Measurements from ENCODE around the gene WDR37.

The WDR37 gene

DNA sequence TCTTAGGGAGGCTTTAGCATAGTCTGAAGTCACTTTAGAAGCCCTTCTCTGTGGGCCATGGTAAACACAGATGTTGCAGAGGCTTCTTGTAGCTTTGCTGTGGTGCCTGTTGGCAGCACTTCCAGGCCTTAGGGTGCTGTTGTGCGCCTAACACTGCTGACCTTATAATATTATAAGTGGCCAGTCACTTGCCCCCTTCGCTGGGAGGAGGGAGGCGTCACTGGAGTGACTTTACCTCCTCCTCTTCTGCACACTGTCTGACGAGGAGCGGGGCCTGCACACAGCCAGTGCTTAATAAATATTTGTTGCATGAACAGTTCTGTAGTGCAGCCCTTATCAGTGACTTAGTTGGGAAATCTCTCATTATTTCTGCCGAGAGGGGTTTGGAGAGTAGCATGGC, 63.3 kb downstream of the WDR37 start:
- H3K4me3 ChIP-seq (ENCODE audit: low read depth in 1 of 2, low read length in 2 of 2): no peak overlapping the region
- no peaks in the 10 kb centered on the region for H3K9me3 ChIP-seq (ENCODE audit: control insufficient read depth in 1 of 2, low read length in 2 of 2)
- H3K4me1 ChIP-seq (ENCODE audit: control insufficient read depth in 1 of 2, insufficient read depth in 2 of 2, low read length in 2 of 2): no peaks in the 10 kb centered on the region
- H3K36me3 ChIP-seq (ENCODE audit: control insufficient read depth in 1 of 2, insufficient read depth in 2 of 2, low read length in 2 of 2): peaks cover 52 to 83% of the 10 kb centered on the region in 2 donors
- no peaks in the 10 kb centered on the region for H3K27me3 ChIP-seq (ENCODE audit: low read depth, low read length)
- H3K27ac ChIP-seq (ENCODE audit: low read length): no peak overlapping the region

DNA sequence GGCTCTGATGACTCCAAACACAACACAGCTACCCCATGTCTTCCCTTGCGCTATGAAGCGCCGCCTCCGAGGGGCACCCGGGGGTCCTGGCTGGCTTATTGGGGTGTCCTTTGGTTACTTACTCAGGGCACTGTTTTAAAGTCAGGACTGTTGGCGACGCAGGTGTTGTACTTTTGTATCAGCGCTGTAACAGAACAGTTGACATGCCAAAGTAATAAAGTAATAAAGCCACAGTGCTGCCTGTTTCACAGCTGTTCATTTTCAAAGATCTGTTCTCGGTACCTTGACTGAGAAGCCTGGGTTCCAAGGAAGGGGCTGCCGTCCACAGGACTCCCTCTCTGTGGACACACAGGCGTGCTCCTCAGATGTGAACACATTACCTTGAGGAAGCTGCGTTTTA, 64.1 kb downstream of the WDR37 start:
- Histone ChIP-seq H3K4me3 (ENCODE audit: low read depth in 1 of 2, low read length in 2 of 2) (no peak overlapping the region), H3K9me3 (ENCODE audit: control insufficient read depth in 1 of 2, low read length in 2 of 2) (no peaks in the 10 kb centered on the region), H3K4me1 (ENCODE audit: control insufficient read depth in 1 of 2, insufficient read depth in 2 of 2, low read length in 2 of 2) (no peaks in the 10 kb centered on the region), H3K36me3 (ENCODE audit: control insufficient read depth in 1 of 2, insufficient read depth in 2 of 2, low read length in 2 of 2) (peaks cover 51 to 83% of the 10 kb centered on the region in 2 donors), H3K27ac (ENCODE audit: low read length) (no peak overlapping the region), H3K27me3 (ENCODE audit: low read depth, low read length) (no peaks in the 10 kb centered on the region)

DNA sequence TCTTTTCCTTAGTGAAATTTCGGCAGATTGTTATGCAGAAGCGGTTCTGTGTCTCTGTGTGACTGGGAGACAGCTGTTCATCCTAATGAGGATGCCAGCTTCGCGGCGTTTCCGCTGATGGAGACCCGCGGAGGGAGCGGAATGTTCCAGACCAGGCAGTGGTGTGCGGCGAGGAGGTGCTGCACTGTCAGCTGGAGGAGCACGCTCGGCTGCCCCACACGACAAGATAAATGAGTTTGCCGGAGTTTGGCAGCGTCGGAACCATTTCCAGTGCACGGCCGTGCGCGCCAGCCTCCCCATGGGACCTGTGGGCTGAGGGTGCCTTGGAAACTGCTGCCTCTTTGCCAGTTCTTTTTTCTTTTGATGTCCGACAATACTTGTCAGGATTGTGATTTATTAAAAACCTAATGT, 64.6 kb downstream of the WDR37 start:
- Histone ChIP-seq H3K4me1 (ENCODE audit: control insufficient read depth in 1 of 2, insufficient read depth in 2 of 2, low read length in 2 of 2) (no peaks in the 10 kb centered on the region), H3K27me3 (ENCODE audit: low read depth, low read length) (no peaks in the 10 kb centered on the region), H3K9me3 (ENCODE audit: control insufficient read depth in 1 of 2, low read length in 2 of 2) (no peaks in the 10 kb centered on the region), H3K36me3 (ENCODE audit: control insufficient read depth in 1 of 2, insufficient read depth in 2 of 2, low read length in 2 of 2) (peaks cover 51 to 83% of the 10 kb centered on the region in 2 donors), H3K4me3 (ENCODE audit: low read depth in 1 of 2, low read length in 2 of 2) (no peak overlapping the region), H3K27ac (ENCODE audit: low read length) (no peak overlapping the region)

DNA sequence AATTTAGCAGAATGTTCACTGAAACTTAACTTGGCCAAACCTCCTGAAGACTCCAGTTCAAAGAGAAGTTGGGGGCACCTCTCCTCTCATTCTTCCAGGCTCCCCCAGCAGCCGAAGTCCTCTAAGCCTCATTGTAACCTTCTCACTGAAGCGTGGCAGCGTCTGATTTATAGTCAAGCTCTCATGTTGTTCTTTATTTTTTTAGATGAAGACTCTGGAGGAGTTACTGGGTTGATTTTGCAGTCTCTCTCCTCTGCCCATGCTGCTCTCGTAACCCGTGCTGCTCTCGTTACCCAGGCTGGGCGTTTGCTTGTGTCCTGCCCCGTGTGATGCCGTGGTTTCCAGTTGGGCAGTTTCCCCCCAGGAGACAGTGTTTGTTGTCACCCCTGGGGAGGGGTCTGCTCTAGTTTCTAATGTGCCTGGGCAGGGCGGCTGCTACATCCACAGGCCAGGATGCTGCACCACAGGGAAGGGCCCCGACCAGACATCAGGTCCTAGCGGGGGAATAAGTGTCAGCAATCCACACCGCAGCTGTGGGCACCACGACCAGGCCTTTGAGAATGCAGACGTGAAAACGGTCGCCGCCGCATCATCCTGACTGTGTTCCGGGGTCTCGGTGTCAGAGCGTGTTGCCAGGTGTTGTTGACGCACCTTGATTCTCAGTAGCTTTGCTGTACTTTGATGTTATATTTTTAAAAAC, 65.2 kb downstream of the WDR37 start:
- no peak overlapping the region for H3K27ac ChIP-seq (ENCODE audit: low read length)
- peaks cover 46 to 82% of the 10 kb centered on the region in 2 donors for H3K36me3 ChIP-seq (ENCODE audit: control insufficient read depth in 1 of 2, insufficient read depth in 2 of 2, low read length in 2 of 2)
- no peaks in the 10 kb centered on the region for H3K4me1 ChIP-seq (ENCODE audit: control insufficient read depth in 1 of 2, insufficient read depth in 2 of 2, low read length in 2 of 2)
- no peaks in the 10 kb centered on the region for H3K9me3 ChIP-seq (ENCODE audit: control insufficient read depth in 1 of 2, low read length in 2 of 2)
- H3K4me3 ChIP-seq (ENCODE audit: low read depth in 1 of 2, low read length in 2 of 2): no peak overlapping the region
- no peaks in the 10 kb centered on the region for H3K27me3 ChIP-seq (ENCODE audit: low read depth, low read length)

DNA sequence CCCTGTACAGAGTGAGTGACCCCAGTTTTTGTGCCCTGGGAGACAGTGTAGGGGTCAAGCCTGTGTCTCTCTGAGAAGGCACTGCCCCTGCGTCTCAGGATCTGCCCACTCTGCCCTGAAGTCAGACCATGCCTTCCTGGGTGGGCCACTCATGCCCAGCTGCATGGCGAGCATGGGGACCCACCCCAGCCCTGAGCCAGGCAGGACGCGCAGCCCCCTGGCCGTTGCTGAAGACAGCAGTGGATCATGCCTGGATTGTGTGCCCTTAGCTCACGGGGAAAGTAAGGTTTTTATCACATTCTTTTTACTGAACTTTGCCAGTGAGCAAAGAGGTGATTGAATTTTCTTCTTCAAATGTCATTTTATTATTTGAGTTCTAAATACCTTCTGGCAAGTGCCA, 66.2 kb downstream of the WDR37 start:
- H3K4me1 ChIP-seq (ENCODE audit: control insufficient read depth in 1 of 2, insufficient read depth in 2 of 2, low read length in 2 of 2): no peaks in the 10 kb centered on the region
- H3K27ac ChIP-seq (ENCODE audit: low read length): no peak overlapping the region
- H3K4me3 ChIP-seq (ENCODE audit: low read depth in 1 of 2, low read length in 2 of 2): no peak overlapping the region
- H3K36me3 ChIP-seq (ENCODE audit: control insufficient read depth in 1 of 2, insufficient read depth in 2 of 2, low read length in 2 of 2): peaks cover 41 to 84% of the 10 kb centered on the region in 2 donors
- H3K9me3 ChIP-seq (ENCODE audit: control insufficient read depth in 1 of 2, low read length in 2 of 2): no peaks in the 10 kb centered on the region
- no peaks in the 10 kb centered on the region for H3K27me3 ChIP-seq (ENCODE audit: low read depth, low read length)

DNA sequence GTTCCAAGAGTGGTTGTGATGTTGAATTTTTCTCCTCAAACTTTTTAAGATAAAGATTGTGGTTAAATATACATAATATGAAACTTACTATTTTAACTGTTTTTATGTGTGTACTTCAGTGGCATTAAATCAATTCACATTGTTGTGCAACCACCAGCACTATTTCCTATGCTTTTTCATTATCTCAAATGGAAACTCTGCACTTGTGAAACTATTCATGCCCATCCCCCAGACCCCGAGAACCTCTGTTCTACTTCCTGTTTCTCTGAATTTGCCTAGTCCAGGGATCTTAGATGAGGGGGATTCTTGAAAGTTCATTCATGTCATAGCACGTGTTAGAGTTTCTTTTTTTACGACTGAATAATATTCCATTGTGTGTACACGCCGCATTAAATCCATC, 67.0 kb downstream of the WDR37 start:
- H3K36me3 ChIP-seq (ENCODE audit: control insufficient read depth in 1 of 2, insufficient read depth in 2 of 2, low read length in 2 of 2): peaks cover 41 to 81% of the 10 kb centered on the region in 2 donors
- H3K9me3 ChIP-seq (ENCODE audit: control insufficient read depth in 1 of 2, low read length in 2 of 2): no peaks in the 10 kb centered on the region

DNA sequence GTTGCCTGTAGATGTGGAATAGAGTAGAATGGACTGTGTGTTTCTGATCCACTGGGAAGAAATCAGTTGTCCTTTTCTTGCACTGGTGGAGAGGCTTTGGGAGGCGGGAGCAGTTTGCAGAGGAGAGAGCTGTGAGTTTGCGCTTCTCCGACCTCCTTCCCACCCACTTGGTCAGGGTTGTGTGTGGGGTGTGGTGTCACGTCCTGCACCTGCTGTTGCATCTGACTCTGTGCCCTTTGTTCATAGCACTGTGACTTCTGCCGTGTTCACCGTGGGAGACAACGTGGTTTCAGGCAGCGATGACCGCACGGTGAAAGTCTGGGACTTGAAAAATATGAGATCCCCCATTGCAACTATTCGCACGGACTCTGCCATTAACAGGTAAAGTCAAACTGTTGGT, 67.8 kb downstream of the WDR37 start:
- no peaks in the 10 kb centered on the region for H3K9me3 ChIP-seq (ENCODE audit: control insufficient read depth in 1 of 2, low read length in 2 of 2)
- no peak overlapping the region for H3K27ac ChIP-seq (ENCODE audit: low read length)
- H3K27me3 ChIP-seq (ENCODE audit: low read depth, low read length): no peaks in the 10 kb centered on the region
- peaks cover 38 to 79% of the 10 kb centered on the region in 2 donors for H3K36me3 ChIP-seq (ENCODE audit: control insufficient read depth in 1 of 2, insufficient read depth in 2 of 2, low read length in 2 of 2)
- no peaks in the 10 kb centered on the region for H3K4me1 ChIP-seq (ENCODE audit: control insufficient read depth in 1 of 2, insufficient read depth in 2 of 2, low read length in 2 of 2)
- no peak overlapping the region for H3K4me3 ChIP-seq (ENCODE audit: low read depth in 1 of 2, low read length in 2 of 2)

More for the DNA sequence above, 67.0 kb downstream of the WDR37 start:
- no peaks in the 10 kb centered on the region for H3K27me3 ChIP-seq (ENCODE audit: low read depth, low read length)
- no peak overlapping the region for H3K27ac ChIP-seq (ENCODE audit: low read length)
- H3K4me1 ChIP-seq (ENCODE audit: control insufficient read depth in 1 of 2, insufficient read depth in 2 of 2, low read length in 2 of 2): no peaks in the 10 kb centered on the region
- H3K4me3 ChIP-seq (ENCODE audit: low read depth in 1 of 2, low read length in 2 of 2): no peak overlapping the region

DNA sequence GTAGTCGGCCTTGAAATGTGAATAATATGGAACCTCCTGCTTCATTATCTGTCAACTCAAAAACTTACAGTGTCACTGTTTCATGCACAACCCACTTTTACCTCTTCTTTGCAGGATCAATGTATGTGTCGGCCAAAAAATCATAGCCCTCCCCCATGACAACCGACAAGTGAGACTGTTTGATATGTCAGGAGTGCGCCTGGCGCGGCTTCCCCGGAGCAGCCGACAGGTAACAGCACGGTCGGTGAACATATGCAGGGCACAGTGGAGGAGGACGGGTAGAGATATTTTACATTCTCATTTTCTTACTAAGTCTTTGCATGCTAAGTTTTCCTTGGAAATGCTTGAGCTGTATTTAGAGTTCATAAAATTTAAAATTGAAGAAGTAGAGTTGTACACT, 68.6 kb downstream of the WDR37 start:
- Histone ChIP-seq H3K27me3 (ENCODE audit: low read depth, low read length) (no peaks in the 10 kb centered on the region), H3K4me1 (ENCODE audit: control insufficient read depth in 1 of 2, insufficient read depth in 2 of 2, low read length in 2 of 2) (no peaks in the 10 kb centered on the region), H3K36me3 (ENCODE audit: control insufficient read depth in 1 of 2, insufficient read depth in 2 of 2, low read length in 2 of 2) (peaks cover 41 to 79% of the 10 kb centered on the region in 2 donors), H3K27ac (ENCODE audit: low read length) (no peak overlapping the region), H3K9me3 (ENCODE audit: control insufficient read depth in 1 of 2, low read length in 2 of 2) (no peaks in the 10 kb centered on the region), H3K4me3 (ENCODE audit: low read depth in 1 of 2, low read length in 2 of 2) (no peak overlapping the region)

DNA sequence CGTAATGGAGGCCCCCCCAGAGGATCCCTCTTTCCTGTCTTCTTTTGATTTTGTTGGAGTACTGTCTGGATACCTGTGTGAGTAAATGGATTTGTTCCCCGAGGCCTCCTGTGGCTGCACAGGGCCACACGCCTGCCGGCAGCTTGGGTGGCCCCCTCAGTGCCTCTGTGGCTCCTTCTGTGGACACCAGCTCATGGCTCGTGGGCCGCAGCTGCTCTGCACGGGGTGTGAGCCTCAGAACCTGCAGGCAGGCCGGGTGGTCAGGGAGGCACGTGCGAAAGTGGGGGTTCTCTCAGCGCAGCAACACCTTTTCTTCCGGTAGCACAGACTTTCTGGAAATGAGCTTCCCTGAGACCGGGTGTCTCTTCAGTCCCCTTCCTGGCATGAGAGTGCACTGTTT, 70.3 kb downstream of the WDR37 start:
- Histone ChIP-seq H3K36me3 (ENCODE audit: control insufficient read depth in 1 of 2, insufficient read depth in 2 of 2, low read length in 2 of 2) (peaks cover 51 to 79% of the 10 kb centered on the region in 2 donors), H3K4me1 (ENCODE audit: control insufficient read depth in 1 of 2, insufficient read depth in 2 of 2, low read length in 2 of 2) (no peaks in the 10 kb centered on the region), H3K9me3 (ENCODE audit: control insufficient read depth in 1 of 2, low read length in 2 of 2) (no peaks in the 10 kb centered on the region)

DNA sequence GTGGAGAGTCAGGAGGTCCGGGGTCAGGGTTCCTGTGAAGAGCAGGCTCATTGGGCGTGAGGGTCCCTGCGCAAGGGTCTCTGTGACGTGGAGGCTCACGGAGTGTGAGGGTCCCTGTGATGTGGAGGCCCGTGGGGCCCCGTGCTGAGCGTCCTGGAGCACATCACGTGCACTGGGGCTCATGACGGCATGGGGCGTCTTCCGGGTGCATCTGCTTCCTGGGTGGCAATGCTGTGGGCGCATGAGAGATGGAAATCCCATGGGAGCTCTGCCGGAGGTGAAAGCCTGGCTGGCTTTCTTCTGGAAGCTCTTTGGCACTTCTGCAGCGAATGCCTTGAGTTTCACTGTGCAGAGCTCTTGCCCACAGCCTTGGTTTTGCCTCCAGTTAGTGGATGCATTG, 71.4 kb downstream of the WDR37 start:
- peaks cover 45 to 71% of the 10 kb centered on the region in 2 donors for H3K36me3 ChIP-seq (ENCODE audit: control insufficient read depth in 1 of 2, insufficient read depth in 2 of 2, low read length in 2 of 2)
- no peak overlapping the region for H3K27ac ChIP-seq (ENCODE audit: low read length)
- H3K4me3 ChIP-seq (ENCODE audit: low read depth in 1 of 2, low read length in 2 of 2): no peak overlapping the region
- no peaks in the 10 kb centered on the region for H3K9me3 ChIP-seq (ENCODE audit: control insufficient read depth in 1 of 2, low read length in 2 of 2)
- no peaks in the 10 kb centered on the region for H3K4me1 ChIP-seq (ENCODE audit: control insufficient read depth in 1 of 2, insufficient read depth in 2 of 2, low read length in 2 of 2)
- no peaks in the 10 kb centered on the region for H3K27me3 ChIP-seq (ENCODE audit: low read depth, low read length)

More for the DNA sequence above, 70.3 kb downstream of the WDR37 start:
- Histone ChIP-seq H3K4me3 (ENCODE audit: low read depth in 1 of 2, low read length in 2 of 2) (no peak overlapping the region), H3K27ac (ENCODE audit: low read length) (no peak overlapping the region), H3K27me3 (ENCODE audit: low read depth, low read length) (no peaks in the 10 kb centered on the region)

DNA sequence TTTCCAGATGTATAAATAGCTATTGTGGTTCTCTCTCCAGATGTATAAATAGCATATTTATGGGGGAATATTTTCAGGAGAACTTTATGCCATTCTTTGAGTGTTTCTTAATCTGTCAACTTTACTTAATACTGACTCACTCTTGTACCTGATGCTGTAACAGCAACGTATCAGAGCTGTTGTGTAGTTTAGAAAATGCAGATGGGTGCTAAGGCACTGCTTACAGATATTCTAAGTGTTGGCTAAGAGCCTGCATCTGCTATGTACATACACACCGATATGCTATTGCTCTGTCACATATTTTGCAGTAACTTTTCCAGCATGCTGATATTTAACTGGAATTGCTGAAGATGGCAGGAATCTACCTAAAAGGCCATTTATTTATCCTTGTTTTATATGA, 71.9 kb downstream of the WDR37 start:
- Histone ChIP-seq H3K4me1 (ENCODE audit: control insufficient read depth in 1 of 2, insufficient read depth in 2 of 2, low read length in 2 of 2) (no peaks in the 10 kb centered on the region), H3K27ac (ENCODE audit: low read length) (no peak overlapping the region), H3K27me3 (ENCODE audit: low read depth, low read length) (no peaks in the 10 kb centered on the region), H3K36me3 (ENCODE audit: control insufficient read depth in 1 of 2, insufficient read depth in 2 of 2, low read length in 2 of 2) (peaks cover 45 to 69% of the 10 kb centered on the region in 2 donors), H3K9me3 (ENCODE audit: control insufficient read depth in 1 of 2, low read length in 2 of 2) (no peaks in the 10 kb centered on the region), H3K4me3 (ENCODE audit: low read depth in 1 of 2, low read length in 2 of 2) (no peak overlapping the region)

DNA sequence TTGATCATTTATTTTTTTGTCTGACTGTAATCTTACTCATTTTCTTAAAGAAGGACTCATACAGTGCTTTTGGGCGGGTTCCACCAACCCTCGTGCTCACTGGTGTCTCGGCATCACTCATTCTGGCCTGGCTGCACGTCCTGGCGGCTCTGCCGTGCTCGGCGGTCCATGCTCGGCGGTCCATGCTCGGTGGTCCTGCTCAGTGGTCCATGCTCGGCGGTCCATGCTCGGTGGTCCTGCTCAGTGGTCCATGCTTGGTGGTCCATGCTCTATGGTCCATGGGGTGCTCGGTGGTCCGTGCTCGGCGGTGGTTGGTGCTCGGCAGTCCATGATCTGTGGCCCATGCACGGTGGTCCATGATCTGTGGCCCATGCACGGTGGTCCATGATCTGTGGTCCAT, 72.5 kb downstream of the WDR37 start:
- no peaks in the 10 kb centered on the region for H3K4me1 ChIP-seq (ENCODE audit: control insufficient read depth in 1 of 2, insufficient read depth in 2 of 2, low read length in 2 of 2)
- no peaks in the 10 kb centered on the region for H3K27me3 ChIP-seq (ENCODE audit: low read depth, low read length)
- H3K27ac ChIP-seq (ENCODE audit: low read length): no peak overlapping the region
- H3K9me3 ChIP-seq (ENCODE audit: control insufficient read depth in 1 of 2, low read length in 2 of 2): no peaks in the 10 kb centered on the region
- H3K4me3 ChIP-seq (ENCODE audit: low read depth in 1 of 2, low read length in 2 of 2): no peak overlapping the region
- H3K36me3 ChIP-seq (ENCODE audit: control insufficient read depth in 1 of 2, insufficient read depth in 2 of 2, low read length in 2 of 2): peaks cover 45 to 65% of the 10 kb centered on the region in 2 donors

All from muscle layer of duodenum (tissue), 2 donors.